ENCODE measurements around the gene IDI2.
A peak's percentile ranks its signal among the peaks of the same experiment; 100 is the strongest.

The IDI2 gene

DNA sequence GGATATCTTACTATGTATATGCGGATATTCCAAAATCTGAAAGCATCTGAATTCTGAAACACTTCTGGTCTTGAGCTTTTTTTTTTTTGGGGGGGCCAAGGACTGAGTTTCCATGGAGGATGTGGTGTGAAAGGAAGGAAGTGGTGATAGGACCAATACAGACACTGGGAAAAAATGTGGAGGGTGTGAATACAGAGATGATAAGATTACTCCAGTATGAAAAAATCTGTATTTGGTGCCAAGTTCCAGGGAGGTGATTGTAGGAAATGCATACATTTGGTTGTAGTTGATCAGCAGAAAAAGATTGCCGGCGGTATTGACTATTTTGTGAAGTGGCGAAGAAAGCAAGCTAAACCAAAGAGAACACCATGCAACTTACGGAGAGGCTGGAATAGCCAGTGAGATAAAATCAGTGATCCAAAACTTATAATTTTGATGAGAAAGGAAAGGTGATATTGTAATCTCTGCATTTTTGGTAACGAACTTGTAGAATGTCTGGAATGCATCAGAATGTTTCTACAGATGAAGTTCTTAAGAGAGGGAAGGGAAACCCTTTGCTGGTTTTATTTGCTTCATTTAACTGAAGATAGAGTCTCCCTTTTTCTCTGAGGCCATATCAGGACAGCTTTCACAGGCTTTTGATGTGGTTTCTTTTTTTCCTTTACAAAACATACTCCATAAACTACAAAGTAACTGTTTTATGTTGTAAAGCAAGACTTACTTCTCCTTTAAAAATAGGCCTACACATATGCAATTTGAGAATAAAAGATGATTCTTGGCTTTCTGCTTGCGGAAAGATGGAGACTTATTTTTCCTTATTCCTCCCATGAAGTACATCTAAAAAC, 36.5 kb upstream of the IDI2 start:
- Histone ChIP-seq H3K79me2 (ENCODE audit: control insufficient read depth, insufficient read depth, low read length, poor library complexity) (peaks cover 2% of the 10 kb centered on the region), H3K4me1 (ENCODE audit: control insufficient read depth in 1 of 2, insufficient read depth in 2 of 2, low read length in 2 of 2) (no peaks in the 10 kb centered on the region), H2AK5ac (ENCODE audit: low read length) (no peak overlapping the region), H3K18ac (ENCODE audit: low read length) (no peak overlapping the region), H3K4me3 (ENCODE audit: low read depth, low read length) (no peak overlapping the region), H4K91ac (ENCODE audit: low read depth, low read length) (no peak overlapping the region), H3K9me3 (ENCODE audit: insufficient read depth, low read depth, low read length) (no peaks in the 10 kb centered on the region), H3K23ac (ENCODE audit: low read length) (no peak overlapping the region), H3K4me2 (ENCODE audit: low read length) (no peak overlapping the region), H3K27me3 (ENCODE audit: insufficient read depth, low read length) (no peaks in the 10 kb centered on the region), H3K4ac (ENCODE audit: low read depth, low read length) (no peak overlapping the region), H4K8ac (ENCODE audit: low read depth, low read length) (no peak overlapping the region), H3K36me3 (ENCODE audit: control insufficient read depth in 1 of 2, insufficient read depth in 2 of 2, low read length in 2 of 2) (peaks cover 0 to 10% of the 10 kb centered on the region in 2 experiments), H3K9ac (ENCODE audit: low read length) (no peak overlapping the region), H3K27ac (ENCODE audit: low read depth, low read length) (no peak overlapping the region), H2BK120ac (ENCODE audit: insufficient read depth, low read length, poor library complexity) (no peak overlapping the region), H3K14ac (ENCODE audit: low read length) (no peak overlapping the region), H4K12ac (ENCODE audit: low read depth, low read length) (no peak overlapping the region), H3K79me1 (ENCODE audit: low read length) (no peaks in the 10 kb centered on the region), H2BK12ac (ENCODE audit: low read length) (no peak overlapping the region), H2AFZ (ENCODE audit: insufficient read depth, low read length, poor library complexity) (no peak overlapping the region), H2BK5ac (ENCODE audit: low read depth, low read length, poor library complexity) (no peak overlapping the region)
- no peak for DNase-seq
- no CpG with 5 or more reads among the region's 7 CpGs for WGBS (ENCODE audit: extremely low coverage, insufficient coverage, insufficient read length)

DNA sequence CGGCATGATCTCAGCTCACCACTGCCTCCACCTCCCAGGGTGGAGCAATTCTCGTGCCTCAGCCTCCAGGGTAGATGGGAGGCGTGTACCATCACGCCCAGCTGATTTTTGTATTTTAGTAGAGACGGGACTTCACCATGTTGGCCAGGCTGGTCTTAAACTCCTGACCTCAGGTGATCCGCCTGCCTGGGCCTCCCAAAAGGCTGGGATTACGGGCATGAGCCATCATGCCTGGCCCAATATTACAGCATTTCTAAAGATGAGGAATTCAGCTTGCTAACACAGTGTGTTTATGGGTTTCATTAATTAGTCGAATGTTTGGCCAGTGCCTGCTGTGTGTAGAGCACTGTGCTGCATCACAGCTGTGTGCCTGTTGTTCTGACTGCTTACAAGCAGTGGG, 34.2 kb upstream of the IDI2 start:
- H3K27ac ChIP-seq (ENCODE audit: low read depth, low read length), result no peak overlapping the region
- peaks cover 2% of the 10 kb centered on the region for H3K9me3 ChIP-seq (ENCODE audit: insufficient read depth, low read depth, low read length)
- no peak for DNase-seq
- H2BK5ac ChIP-seq (ENCODE audit: low read depth, low read length, poor library complexity), result no peak overlapping the region
- no peak overlapping the region for H4K91ac ChIP-seq (ENCODE audit: low read depth, low read length)
- no peak overlapping the region for H3K4me3 ChIP-seq (ENCODE audit: low read depth, low read length)
- no peak overlapping the region for H3K4me2 ChIP-seq (ENCODE audit: low read length)
- no peak overlapping the region for H4K8ac ChIP-seq (ENCODE audit: low read depth, low read length)
- no peak overlapping the region for H2BK120ac ChIP-seq (ENCODE audit: insufficient read depth, low read length, poor library complexity)
- no peak overlapping the region for H4K12ac ChIP-seq (ENCODE audit: low read depth, low read length)
- no peak overlapping the region for H3K14ac ChIP-seq (ENCODE audit: low read length)
- peaks cover under 1% of the 10 kb centered on the region in 2 experiments for H3K4me1 ChIP-seq (ENCODE audit: control insufficient read depth in 1 of 2, insufficient read depth in 2 of 2, low read length in 2 of 2)
- no peak overlapping the region for H3K4ac ChIP-seq (ENCODE audit: low read depth, low read length)
- no CpG with 5 or more reads among the region's 8 CpGs for WGBS (ENCODE audit: extremely low coverage, insufficient coverage, insufficient read length)
- peaks cover 0 to 10% of the 10 kb centered on the region in 2 experiments for H3K36me3 ChIP-seq (ENCODE audit: control insufficient read depth in 1 of 2, insufficient read depth in 2 of 2, low read length in 2 of 2)
- H3K79me2 ChIP-seq (ENCODE audit: control insufficient read depth, insufficient read depth, low read length, poor library complexity), result peaks cover 15% of the 10 kb centered on the region
- H2AK5ac ChIP-seq (ENCODE audit: low read length), result no peak overlapping the region
- no peak overlapping the region for H2BK12ac ChIP-seq (ENCODE audit: low read length)
- H3K9ac ChIP-seq (ENCODE audit: low read length), result no peak overlapping the region
- H3K27me3 ChIP-seq (ENCODE audit: insufficient read depth, low read length), result no peaks in the 10 kb centered on the region
- no peak overlapping the region for H2AFZ ChIP-seq (ENCODE audit: insufficient read depth, low read length, poor library complexity)
- H3K79me1 ChIP-seq (ENCODE audit: low read length), result peaks cover 13% of the 10 kb centered on the region
- no peak overlapping the region for H3K18ac ChIP-seq (ENCODE audit: low read length)
- H3K23ac ChIP-seq (ENCODE audit: low read length), result no peak overlapping the region

DNA sequence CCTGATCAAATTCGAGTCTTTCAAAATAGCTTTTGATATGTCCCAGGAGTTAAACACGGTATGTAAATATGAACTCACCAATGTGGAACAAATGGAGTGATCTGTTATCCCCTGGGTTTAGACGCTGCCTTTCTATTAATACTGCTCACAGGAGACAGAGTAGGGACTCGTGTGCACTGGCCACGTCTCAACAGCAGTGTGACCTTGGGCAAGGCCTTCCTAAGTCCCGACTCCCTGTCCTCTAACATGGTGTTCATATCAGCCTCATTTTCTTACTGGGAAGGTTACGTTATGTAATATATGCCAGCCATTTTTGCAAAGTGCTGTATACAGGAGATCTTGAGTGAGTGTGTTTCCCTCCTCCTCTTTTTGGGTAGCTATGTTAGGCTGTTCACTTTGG, 32.4 kb upstream of the IDI2 start:
- H3K9ac ChIP-seq (ENCODE audit: low read length), result no peak overlapping the region
- H3K36me3 ChIP-seq (ENCODE audit: control insufficient read depth in 1 of 2, insufficient read depth in 2 of 2, low read length in 2 of 2), result peaks cover 2 to 8% of the 10 kb centered on the region in 2 experiments
- no peak overlapping the region for H3K23ac ChIP-seq (ENCODE audit: low read length)
- H3K9me3 ChIP-seq (ENCODE audit: insufficient read depth, low read depth, low read length), result peaks cover 2% of the 10 kb centered on the region
- H4K12ac ChIP-seq (ENCODE audit: low read depth, low read length), result no peak overlapping the region
- no peak overlapping the region for H2AFZ ChIP-seq (ENCODE audit: insufficient read depth, low read length, poor library complexity)
- no peak overlapping the region for H3K18ac ChIP-seq (ENCODE audit: low read length)
- no peak overlapping the region for H3K27ac ChIP-seq (ENCODE audit: low read depth, low read length)
- peaks cover 15% of the 10 kb centered on the region for H3K79me2 ChIP-seq (ENCODE audit: control insufficient read depth, insufficient read depth, low read length, poor library complexity)
- no peak overlapping the region for H2BK120ac ChIP-seq (ENCODE audit: insufficient read depth, low read length, poor library complexity)
- no peak overlapping the region for H3K4me2 ChIP-seq (ENCODE audit: low read length)
- DNase-seq, result no peak
- peaks cover 13% of the 10 kb centered on the region for H3K79me1 ChIP-seq (ENCODE audit: low read length)
- H2BK12ac ChIP-seq (ENCODE audit: low read length), result no peak overlapping the region
- H3K4ac ChIP-seq (ENCODE audit: low read depth, low read length), result peak overlapping the region; percentile 3
- WGBS (ENCODE audit: extremely low coverage, insufficient coverage, insufficient read length), result no CpG with 5 or more reads among the region's 7 CpGs
- no peak overlapping the region for H3K4me3 ChIP-seq (ENCODE audit: low read depth, low read length)
- no peak overlapping the region for H2BK5ac ChIP-seq (ENCODE audit: low read depth, low read length, poor library complexity)
- H2AK5ac ChIP-seq (ENCODE audit: low read length), result no peak overlapping the region
- no peak overlapping the region for H4K91ac ChIP-seq (ENCODE audit: low read depth, low read length)
- no peak overlapping the region for H3K14ac ChIP-seq (ENCODE audit: low read length)
- no peak overlapping the region for H4K8ac ChIP-seq (ENCODE audit: low read depth, low read length)
- no peaks in the 10 kb centered on the region for H3K27me3 ChIP-seq (ENCODE audit: insufficient read depth, low read length)
- peaks cover 3% of the 10 kb centered on the region in 2 experiments for H3K4me1 ChIP-seq (ENCODE audit: control insufficient read depth in 1 of 2, insufficient read depth in 2 of 2, low read length in 2 of 2)

DNA sequence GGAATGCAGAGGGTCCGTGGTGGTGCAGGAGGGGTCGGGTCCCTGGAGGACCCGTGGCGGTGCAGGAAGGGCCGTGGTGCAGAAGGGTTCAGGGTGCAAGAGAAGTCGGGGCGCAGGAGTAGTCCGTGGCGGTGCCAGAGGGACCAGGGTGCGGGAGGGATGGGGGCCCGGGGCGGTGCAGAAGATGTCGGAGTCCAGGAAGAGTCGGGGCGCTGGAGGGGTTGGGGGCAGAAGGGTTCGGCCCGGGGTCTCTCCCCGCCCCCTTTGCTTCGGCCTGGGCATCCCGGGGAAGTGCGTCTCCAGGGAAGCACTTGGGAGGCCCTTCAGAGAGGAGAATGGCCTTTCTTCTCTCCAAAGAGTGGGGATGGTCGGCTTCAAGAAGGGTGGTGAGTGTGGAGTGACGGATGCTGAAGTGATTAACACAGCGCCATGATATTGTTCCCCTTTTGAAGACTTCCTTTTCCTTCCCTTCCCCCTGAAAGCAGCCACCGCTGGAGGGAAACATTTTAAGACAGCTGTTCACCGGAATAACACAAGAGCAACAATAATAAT, 31.5 kb upstream of the IDI2 start:
- no peak overlapping the region for H2BK5ac ChIP-seq (ENCODE audit: low read depth, low read length, poor library complexity)
- no CpG with 5 or more reads among the region's 26 CpGs for WGBS (ENCODE audit: extremely low coverage, insufficient coverage, insufficient read length)

More for the DNA sequence above, 31.5 kb upstream of the IDI2 start:
- Histone ChIP-seq H2BK12ac (ENCODE audit: low read length) (no peak overlapping the region), H4K12ac (ENCODE audit: low read depth, low read length) (peak overlapping the region; percentile 14), H3K4ac (ENCODE audit: low read depth, low read length) (peak overlapping the region; percentile 80), H3K4me3 (ENCODE audit: low read depth, low read length) (peak overlapping the region; percentile 100), H2BK120ac (ENCODE audit: insufficient read depth, low read length, poor library complexity) (no peak overlapping the region), H3K79me1 (ENCODE audit: low read length) (peaks cover 13% of the 10 kb centered on the region), H3K9me3 (ENCODE audit: insufficient read depth, low read depth, low read length) (peaks cover 2% of the 10 kb centered on the region), H4K8ac (ENCODE audit: low read depth, low read length) (peak overlapping the region; percentile 92), H3K14ac (ENCODE audit: low read length) (peak overlapping the region; percentile 3), H4K91ac (ENCODE audit: low read depth, low read length) (peak overlapping the region; percentile 65), H3K27ac (ENCODE audit: low read depth, low read length) (no peak overlapping the region), H3K18ac (ENCODE audit: low read length) (peak overlapping the region; percentile 2), H3K27me3 (ENCODE audit: insufficient read depth, low read length) (no peaks in the 10 kb centered on the region), H2AFZ (ENCODE audit: insufficient read depth, low read length, poor library complexity) (peak overlapping the region; percentile 88), H3K4me1 (ENCODE audit: control insufficient read depth in 1 of 2, insufficient read depth in 2 of 2, low read length in 2 of 2) (peaks cover 3% of the 10 kb centered on the region in 2 experiments), H2AK5ac (ENCODE audit: low read length) (no peak overlapping the region), H3K9ac (ENCODE audit: low read length) (peak overlapping the region; percentile 92), H3K79me2 (ENCODE audit: control insufficient read depth, insufficient read depth, low read length, poor library complexity) (peaks cover 15% of the 10 kb centered on the region), H3K4me2 (ENCODE audit: low read length) (peak overlapping the region; percentile 82), H3K36me3 (ENCODE audit: control insufficient read depth in 1 of 2, insufficient read depth in 2 of 2, low read length in 2 of 2) (peaks cover 2 to 8% of the 10 kb centered on the region in 2 experiments), H3K23ac (ENCODE audit: low read length) (no peak overlapping the region)
- no peak for DNase-seq

Measured in trophoblast cell (in vitro differentiated cells and primary cell).